Measurements from ENCODE around the gene ABTB2. TPM values are rescaled to one million over a fixed set of nuclear protein-coding genes. Genes with fewer than 3 reads are reported as not detected.

The ABTB2 gene
- total and polyA plus RNA-seq, 2 experiments from 2014 or later: 2.6 to 12.1 TPM

DNA sequence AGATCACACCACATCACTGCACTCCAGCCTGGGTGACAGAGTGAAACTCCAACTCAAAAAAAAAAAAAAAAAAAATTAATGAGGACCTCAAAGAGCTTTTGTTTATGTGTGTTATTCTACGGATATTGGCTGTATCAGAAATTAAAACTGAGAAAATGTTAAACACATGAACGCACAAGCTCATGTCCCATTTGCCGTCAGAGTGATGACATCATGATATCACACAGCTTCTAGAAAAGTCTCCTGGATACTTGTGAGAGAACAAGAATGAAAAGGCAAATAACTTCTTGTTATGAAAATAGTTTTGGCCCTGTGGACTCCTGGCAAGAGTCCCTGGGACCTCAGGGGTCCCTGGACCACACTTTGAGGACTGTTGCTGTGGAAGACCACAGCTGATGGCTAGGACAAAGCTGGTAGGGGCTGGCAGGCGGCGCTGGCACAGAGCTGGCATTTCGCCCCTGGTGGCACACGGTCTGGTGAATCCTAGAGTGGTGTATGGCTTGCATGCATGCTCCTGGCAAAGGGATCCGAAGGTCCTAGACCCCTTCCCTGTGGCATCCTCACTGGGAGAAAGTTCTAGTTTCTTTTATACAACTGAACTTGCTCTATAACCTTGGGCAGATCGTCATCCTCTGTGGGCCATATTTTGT, 178.7 kb downstream of the ABTB2 start:
- DNase-seq (ENCODE audit: low spot score): no peak
- no peaks in the 10 kb centered on the region for H3K79me2 ChIP-seq (replicated peaks; ENCODE audit: insufficient read depth)
- no peak overlapping the region for H3K4me3 ChIP-seq
- no peaks in the 10 kb centered on the region for H3F3A ChIP-seq (replicated peaks; ENCODE audit: low read depth)
- H3K36me3 Mint-ChIP-seq (ENCODE audit: low read depth): no peaks in the 10 kb centered on the region
- peaks cover 8% of the 10 kb centered on the region; the same call in 2 of the 3 replicates for H3K4me1 Mint-ChIP-seq
- H4K20me1 ChIP-seq (replicated peaks; ENCODE audit: insufficient read depth): 0 out of 2 replicates have a peak, but pooled peaks cover 2% of the 10 kb centered on the region
- H3K27ac Mint-ChIP-seq: no peak overlapping the region
- H3K27ac ChIP-seq (ENCODE audit: low read depth): no peak overlapping the region
- H3K36me3 ChIP-seq (ENCODE audit: insufficient read depth): no peaks in the 10 kb centered on the region
- H3K4me1 ChIP-seq (ENCODE audit: insufficient read depth): peaks cover 5% of the 10 kb centered on the region
- H3K27me3 ChIP-seq (ENCODE audit: insufficient read depth): no peaks in the 10 kb centered on the region
- ATAC-seq: no peak
- H3K27me3 Mint-ChIP-seq (ENCODE audit: insufficient read depth, low read depth, poor library complexity): peaks cover 2% of the 10 kb centered on the region
- no peaks in the 10 kb centered on the region for H3K9me3 Mint-ChIP-seq
- H3K9me2 ChIP-seq (ENCODE audit: insufficient read depth): no peaks in the 10 kb centered on the region
- H2AFZ ChIP-seq: no peak overlapping the region
- no peak overlapping the region for H3K4me3 Mint-ChIP-seq
- H3K4me2 ChIP-seq: no peak overlapping the region
- TF ChIP-seq ZNF114 (CRISPR knock-in tag; IDR thresholded peaks at IDR 0.05) (no peak), JUNB (IDR thresholded peaks at IDR 0.05; ENCODE audit: unreplicated experiment) (no peak), NANOG (IDR thresholded peaks at IDR 0.05; ENCODE audit: borderline replicate concordance) (no peak), ZNF331 (CRISPR knock-in tag; IDR thresholded peaks at IDR 0.05; ENCODE audit: low read depth) (no peak), STAT1 (IDR thresholded peaks at IDR 0.05; ENCODE audit: unreplicated experiment) (no peak), EZH2 (IDR thresholded peaks at IDR 0.05; ENCODE audit: low read depth, unreplicated experiment) (no peak), POLR2AphosphoS5 (IDR thresholded peaks at IDR 0.05; ENCODE audit: low read depth) (no peak)
- TF ChIP-seq, protein P1, sequence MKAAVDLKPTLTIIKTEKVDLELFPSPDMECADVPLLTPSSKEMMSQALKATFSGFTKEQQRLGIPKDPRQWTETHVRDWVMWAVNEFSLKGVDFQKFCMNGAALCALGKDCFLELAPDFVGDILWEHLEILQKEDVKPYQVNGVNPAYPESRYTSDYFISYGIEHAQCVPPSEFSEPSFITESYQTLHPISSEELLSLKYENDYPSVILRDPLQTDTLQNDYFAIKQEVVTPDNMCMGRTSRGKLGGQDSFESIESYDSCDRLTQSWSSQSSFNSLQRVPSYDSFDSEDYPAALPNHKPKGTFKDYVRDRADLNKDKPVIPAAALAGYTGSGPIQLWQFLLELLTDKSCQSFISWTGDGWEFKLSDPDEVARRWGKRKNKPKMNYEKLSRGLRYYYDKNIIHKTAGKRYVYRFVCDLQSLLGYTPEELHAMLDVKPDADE (IDR thresholded peaks at IDR 0.05): no peak
- TF ChIP-seq, protein P2, sequence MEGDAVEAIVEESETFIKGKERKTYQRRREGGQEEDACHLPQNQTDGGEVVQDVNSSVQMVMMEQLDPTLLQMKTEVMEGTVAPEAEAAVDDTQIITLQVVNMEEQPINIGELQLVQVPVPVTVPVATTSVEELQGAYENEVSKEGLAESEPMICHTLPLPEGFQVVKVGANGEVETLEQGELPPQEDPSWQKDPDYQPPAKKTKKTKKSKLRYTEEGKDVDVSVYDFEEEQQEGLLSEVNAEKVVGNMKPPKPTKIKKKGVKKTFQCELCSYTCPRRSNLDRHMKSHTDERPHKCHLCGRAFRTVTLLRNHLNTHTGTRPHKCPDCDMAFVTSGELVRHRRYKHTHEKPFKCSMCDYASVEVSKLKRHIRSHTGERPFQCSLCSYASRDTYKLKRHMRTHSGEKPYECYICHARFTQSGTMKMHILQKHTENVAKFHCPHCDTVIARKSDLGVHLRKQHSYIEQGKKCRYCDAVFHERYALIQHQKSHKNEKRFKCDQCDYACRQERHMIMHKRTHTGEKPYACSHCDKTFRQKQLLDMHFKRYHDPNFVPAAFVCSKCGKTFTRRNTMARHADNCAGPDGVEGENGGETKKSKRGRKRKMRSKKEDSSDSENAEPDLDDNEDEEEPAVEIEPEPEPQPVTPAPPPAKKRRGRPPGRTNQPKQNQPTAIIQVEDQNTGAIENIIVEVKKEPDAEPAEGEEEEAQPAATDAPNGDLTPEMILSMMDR (conservative IDR thresholded peaks at IDR 0.05; ENCODE audit: low read depth in 2 of 2): no peak
- TF ChIP-seq, protein P3, sequence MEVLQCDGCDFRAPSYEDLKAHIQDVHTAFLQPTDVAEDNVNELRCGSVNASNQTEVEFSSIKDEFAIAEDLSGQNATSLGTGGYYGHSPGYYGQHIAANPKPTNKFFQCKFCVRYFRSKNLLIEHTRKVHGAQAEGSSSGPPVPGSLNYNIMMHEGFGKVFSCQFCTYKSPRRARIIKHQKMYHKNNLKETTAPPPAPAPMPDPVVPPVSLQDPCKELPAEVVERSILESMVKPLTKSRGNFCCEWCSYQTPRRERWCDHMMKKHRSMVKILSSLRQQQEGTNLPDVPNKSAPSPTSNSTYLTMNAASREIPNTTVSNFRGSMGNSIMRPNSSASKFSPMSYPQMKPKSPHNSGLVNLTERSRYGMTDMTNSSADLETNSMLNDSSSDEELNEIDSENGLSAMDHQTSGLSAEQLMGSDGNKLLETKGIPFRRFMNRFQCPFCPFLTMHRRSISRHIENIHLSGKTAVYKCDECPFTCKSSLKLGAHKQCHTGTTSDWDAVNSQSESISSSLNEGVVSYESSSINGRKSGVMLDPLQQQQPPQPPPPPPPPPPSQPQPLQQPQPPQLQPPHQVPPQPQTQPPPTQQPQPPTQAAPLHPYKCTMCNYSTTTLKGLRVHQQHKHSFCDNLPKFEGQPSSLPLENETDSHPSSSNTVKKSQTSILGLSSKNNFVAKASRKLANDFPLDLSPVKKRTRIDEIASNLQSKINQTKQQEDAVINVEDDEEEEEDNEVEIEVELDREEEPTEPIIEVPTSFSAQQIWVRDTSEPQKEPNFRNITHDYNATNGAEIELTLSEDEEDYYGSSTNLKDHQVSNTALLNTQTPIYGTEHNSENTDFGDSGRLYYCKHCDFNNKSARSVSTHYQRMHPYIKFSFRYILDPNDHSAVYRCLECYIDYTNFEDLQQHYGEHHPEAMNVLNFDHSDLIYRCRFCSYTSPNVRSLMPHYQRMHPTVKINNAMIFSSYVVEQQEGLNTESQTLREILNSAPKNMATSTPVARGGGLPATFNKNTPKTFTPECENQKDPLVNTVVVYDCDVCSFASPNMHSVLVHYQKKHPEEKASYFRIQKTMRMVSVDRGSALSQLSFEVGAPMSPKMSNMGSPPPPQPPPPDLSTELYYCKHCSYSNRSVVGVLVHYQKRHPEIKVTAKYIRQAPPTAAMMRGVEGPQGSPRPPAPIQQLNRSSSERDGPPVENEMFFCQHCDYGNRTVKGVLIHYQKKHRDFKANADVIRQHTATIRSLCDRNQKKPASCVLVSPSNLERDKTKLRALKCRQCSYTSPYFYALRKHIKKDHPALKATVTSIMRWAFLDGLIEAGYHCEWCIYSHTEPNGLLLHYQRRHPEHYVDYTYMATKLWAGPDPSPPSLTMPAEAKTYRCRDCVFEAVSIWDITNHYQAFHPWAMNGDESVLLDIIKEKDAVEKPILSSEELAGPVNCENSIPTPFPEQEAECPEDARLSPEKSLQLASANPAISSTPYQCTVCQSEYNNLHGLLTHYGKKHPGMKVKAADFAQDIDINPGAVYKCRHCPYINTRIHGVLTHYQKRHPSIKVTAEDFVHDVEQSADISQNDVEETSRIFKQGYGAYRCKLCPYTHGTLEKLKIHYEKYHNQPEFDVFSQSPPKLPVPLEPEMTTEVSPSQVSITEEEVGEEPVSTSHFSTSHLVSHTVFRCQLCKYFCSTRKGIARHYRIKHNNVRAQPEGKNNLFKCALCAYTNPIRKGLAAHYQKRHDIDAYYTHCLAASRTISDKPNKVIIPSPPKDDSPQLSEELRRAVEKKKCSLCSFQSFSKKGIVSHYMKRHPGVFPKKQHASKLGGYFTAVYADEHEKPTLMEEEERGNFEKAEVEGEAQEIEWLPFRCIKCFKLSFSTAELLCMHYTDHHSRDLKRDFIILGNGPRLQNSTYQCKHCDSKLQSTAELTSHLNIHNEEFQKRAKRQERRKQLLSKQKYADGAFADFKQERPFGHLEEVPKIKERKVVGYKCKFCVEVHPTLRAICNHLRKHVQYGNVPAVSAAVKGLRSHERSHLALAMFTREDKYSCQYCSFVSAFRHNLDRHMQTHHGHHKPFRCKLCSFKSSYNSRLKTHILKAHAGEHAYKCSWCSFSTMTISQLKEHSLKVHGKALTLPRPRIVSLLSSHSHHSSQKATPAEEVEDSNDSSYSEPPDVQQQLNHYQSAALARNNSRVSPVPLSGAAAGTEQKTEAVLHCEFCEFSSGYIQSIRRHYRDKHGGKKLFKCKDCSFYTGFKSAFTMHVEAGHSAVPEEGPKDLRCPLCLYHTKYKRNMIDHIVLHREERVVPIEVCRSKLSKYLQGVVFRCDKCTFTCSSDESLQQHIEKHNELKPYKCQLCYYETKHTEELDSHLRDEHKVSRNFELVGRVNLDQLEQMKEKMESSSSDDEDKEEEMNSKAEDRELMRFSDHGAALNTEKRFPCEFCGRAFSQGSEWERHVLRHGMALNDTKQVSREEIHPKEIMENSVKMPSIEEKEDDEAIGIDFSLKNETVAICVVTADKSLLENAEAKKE (CRISPR knock-in tag; IDR thresholded peaks at IDR 0.05): no peak

Data from GM23338 (cell line).